NT2/D1 (cell line): ENCODE results near the gene PPP6R3.

Source experiments
- SUZ12 ChIP-seq: IDR thresholded peaks from 2 replicates; pipeline ENCODE4 v1.6.1; 2011; ENCODE audit not compliant: insufficient read length, insufficient read depth; ENCODE audit errors: extremely low read depth
- YY1 ChIP-seq: IDR thresholded peaks from 2 replicates; pipeline ENCODE4 v1.6.1; 2011; ENCODE audit not compliant: insufficient read length, insufficient read depth
- ZNF274 ChIP-seq: IDR thresholded peaks from 2 replicates; pipeline ENCODE4 v1.6.1; 2011; ENCODE audit warnings: mild to moderate bottlenecking, low read depth, low read length

GRCh38 chr11:68550485-68550817 lies 89.9 kb downstream of the PPP6R3 start:
- no peak for TF ChIP-seq YY1
- TF ChIP-seq ZNF274, result no peak
- no peak for TF ChIP-seq SUZ12
